Panc1 (cell line): Measurements from ENCODE around the gene RGS5. TPM values are rescaled to one million over a fixed set of nuclear protein-coding genes. Genes with fewer than 3 reads are reported as not detected.

Experiments
- ATAC-seq: fragments of 200-7000 bp; cut with Tn5 transposase; 2 replicates; pipeline ENCODE4 v1.9.1; 2020; ENCODE audit warnings: mild to moderate bottlenecking, moderate library complexity
- BruUV-seq: library from RNA; stranded (reverse); fragments of 400-500 nt; replicated peaks from 2 replicates; lab custom pipeline; 2021; lab: Mats Ljungman, UMichigan
- CTCF ChIA-PET: fragments of 300-600 bp; sonication (Branson Sonifier 250); formaldehyde crosslinking; loops from one replicate; lab custom pipeline; 2022; ENCODE audit warnings: antibody characterized with exemption; lab: Charles Lee
- POLR2A ChIA-PET: fragments of 300-600 bp; sonication (Branson Sonifier 250); formaldehyde crosslinking; loops from one replicate; lab custom pipeline; 2022; ENCODE audit warnings: antibody characterized with exemption; lab: Charles Lee
- DNase-seq: peaks from one replicate; pipeline ENCODE4 v3.0.0-alpha.2; 2010; ENCODE audit warnings: low read depth, low spot score
- H3K27ac ChIP-seq: 2 replicates; pipeline ENCODE4 v1.5.1; 2011; ENCODE audit warnings: mild to moderate bottlenecking, low read length, inconsistent platforms
- H3K27me3 ChIP-seq: fragments of 200-500 bp; sonication (Bioruptor generic); 2 replicates; pipeline ENCODE4 v1.6.0; 2014; ENCODE audit warnings: low read length, inconsistent platforms; ENCODE audit not compliant: control insufficient read depth, insufficient read depth
- H3K36me3 ChIP-seq: fragments of 200-500 bp; sonication (Bioruptor generic); 2 replicates; pipeline ENCODE4 v1.5.1; 2014; ENCODE audit warnings: inconsistent platforms, mild to moderate bottlenecking, low read length, moderate library complexity; ENCODE audit not compliant: control insufficient read depth, insufficient read depth
- H3K4me1 ChIP-seq: 2 replicates; pipeline ENCODE4 v1.5.1; 2011; ENCODE audit warnings: inconsistent platforms, mild to moderate bottlenecking, low read length, moderate library complexity; ENCODE audit not compliant: control insufficient read depth, insufficient read depth
- H3K4me3 ChIP-seq, 2 experiments: 2 replicates each; pipeline ENCODE4 v1.5.1; 2011 to 2012; ENCODE audit warnings: low read depth in 2 of 2, low read length in 2 of 2, mild to moderate bottlenecking in 2 of 2, inconsistent platforms in 1 of 2, moderate library complexity in 1 of 2
- H3K9me3 ChIP-seq: fragments of 200-500 bp; sonication (Bioruptor generic); 2 replicates; pipeline ENCODE4 v1.5.1; 2014; ENCODE audit warnings: low read depth, mild to moderate bottlenecking, inconsistent platforms, low read length, moderate library complexity; ENCODE audit not compliant: control insufficient read depth, insufficient read depth
- CTCF ChIP-seq: fragments of 450-650 bp; IDR thresholded peaks from 2 replicates; pipeline ENCODE4 v1.5.1; 2017; ENCODE audit warnings: mild to moderate bottlenecking
- POLR2AphosphoS5 ChIP-seq: IDR thresholded peaks from 2 replicates; pipeline ENCODE4 v1.6.1; 2012; ENCODE audit warnings: mild to moderate bottlenecking, low read depth, low read length, moderate library complexity
- REST ChIP-seq, 2 experiments: IDR thresholded peaks; 2 replicates each; pipeline ENCODE4 v1.6.1; 2011 to 2012; ENCODE audit warnings: low read depth in 2 of 2, control low read depth in 1 of 2, low read length in 1 of 2, mild to moderate bottlenecking in 1 of 2, moderate library complexity in 1 of 2; ENCODE audit not compliant: insufficient read depth in 1 of 2
- SIN3A ChIP-seq: IDR thresholded peaks from 2 replicates; pipeline ENCODE4 v1.6.1; 2012; ENCODE audit warnings: low read depth, mild to moderate bottlenecking, low read length, moderate library complexity, borderline replicate concordance; ENCODE audit not compliant: insufficient read depth
- TCF7L2 ChIP-seq: IDR thresholded peaks from 2 replicates; pipeline ENCODE4 v1.6.1; 2011; ENCODE audit warnings: mild to moderate bottlenecking, low read depth, low read length, inconsistent platforms
- in situ Hi-C: cut with HindIII; loops from 2 replicates; pipeline ENCODE4 v1.10.0; 2016; ENCODE audit warnings: low sequenced_read_pairs, low pct_unique_long_range_greater_than_20kb
- intact Hi-C: fragments of 100-400 bp; cut with micrococcal nuclease; formaldehyde crosslinking; loops from one replicate; pipeline ENCODE4 v1.10.0; 2022; ENCODE audit not compliant: unreplicated experiment
- total RNA-seq: library from RNA; stranded (reverse); gene quantifications from one replicate; pipeline ENCODE4 v1.2.1, GENCODE V29; 2021; ENCODE audit not compliant: unreplicated experiment

Gene RGS5
- total RNA-seq, 1 experiment from 2014 or later = 1.5 TPM

GRCh38 chr1:163168053-163168452 lies 34.7 kb downstream of the RGS5 start:
- POLR2A ChIA-PET = no interaction called here
- no TSS peak for BruUV-seq
- DNase-seq (peak; percentile 75), ATAC-seq (peak; percentile 80)
- Histone ChIP-seq H3K27ac (no peak overlapping the region), H3K27me3 (no peaks in the 10 kb centered on the region), H3K4me3 (no peak overlapping the region), H3K4me1 (no peaks in the 10 kb centered on the region), H3K9me3 (no peaks in the 10 kb centered on the region), H3K36me3 (no peaks in the 10 kb centered on the region)
- in situ Hi-C loops = no loop called here
- TF ChIP-seq CTCF (no peak), TCF7L2 (no peak), SIN3A (no peak), REST (IDR thresholded peaks at IDR 0.05; ENCODE audit: insufficient read depth in 1 of 2, low read depth in 2 of 2, low read length in 1 of 2) (no peak), POLR2AphosphoS5 (no peak)
- CTCF ChIA-PET = interaction anchor here (0.8 kb wide), 1 partner anchor 36 kb away, joined by 3 read pairs; no protein-coding TSS in a partner anchor
- intact Hi-C loops = no loop called here

GRCh38 chr1:163166886-163167555 lies 35.7 kb downstream of the RGS5 start:
- ChIA-PET POLR2A (no interaction called here), CTCF (no interaction called here)
- no peaks in the 10 kb centered on the region for H3K9me3 ChIP-seq
- no TSS peak for BruUV-seq
- no peak overlapping the region for H3K4me3 ChIP-seq
- no peak for ATAC-seq
- no peak for TF ChIP-seq REST (IDR thresholded peaks at IDR 0.05; ENCODE audit: insufficient read depth in 1 of 2, low read depth in 2 of 2, low read length in 1 of 2)
- no peak for TF ChIP-seq CTCF
- no peak for TF ChIP-seq SIN3A
- TF ChIP-seq TCF7L2 = no peak
- no peak for TF ChIP-seq POLR2AphosphoS5
- no peak for DNase-seq
- intact Hi-C loops = no loop called here
- H3K36me3 ChIP-seq = no peaks in the 10 kb centered on the region
- H3K4me1 ChIP-seq = no peaks in the 10 kb centered on the region
- no peak overlapping the region for H3K27ac ChIP-seq
- in situ Hi-C loops = no loop called here
- H3K27me3 ChIP-seq = no peaks in the 10 kb centered on the region
